Brain microvascular endothelial cell (primary cell): ENCODE measurements around the gene SPRR2E.
"Not testable (repeated sequence)": the region's sequence is repeated elsewhere in the genome, so short reads cannot be mapped to it uniquely, and the experiment has no call there.

Experiments
- DNase-seq: peaks from one replicate; pipeline ENCODE4 v3.0.0-alpha.2; 2020
- H3K27ac ChIP-seq: fragments of 250-450 bp; sonication (Bioruptor Pico); 2 replicates; pipeline ENCODE4 v1.5.1; 2020; ENCODE audit warnings: mild to moderate bottlenecking, moderate library complexity
- H3K27me3 ChIP-seq: fragments of 250-450 bp; sonication (Bioruptor Pico); replicated peaks from 2 replicates; pipeline ENCODE4 v1.5.1; 2020; ENCODE audit warnings: mild to moderate bottlenecking
- H3K36me3 ChIP-seq: fragments of 250-450 bp; sonication (Bioruptor Pico); replicated peaks from 2 replicates; pipeline ENCODE4 v1.5.1; 2020; ENCODE audit warnings: mild to moderate bottlenecking
- H3K4me3 ChIP-seq: 2 replicates; pipeline ENCODE4 v1.5.1; 2011; ENCODE audit warnings: low read depth, mild to moderate bottlenecking, control low read depth, low read length, moderate library complexity
- in situ Hi-C: cut with HindIII; loops from 2 replicates; pipeline ENCODE4 v1.10.0; 2017; ENCODE audit warnings: low sequenced_read_pairs, low pct_ligation_motif_present
- TF ChIP-seq, protein P1 (sequence below): IDR thresholded peaks from 2 replicates; pipeline ENCODE4 v1.5.1; 2011; ENCODE audit warnings: low read depth, mild to moderate bottlenecking, moderate library complexity, low read length, control low read depth, inconsistent platforms; ENCODE audit errors: missing control alignments

SPRR2E gene

DNA sequence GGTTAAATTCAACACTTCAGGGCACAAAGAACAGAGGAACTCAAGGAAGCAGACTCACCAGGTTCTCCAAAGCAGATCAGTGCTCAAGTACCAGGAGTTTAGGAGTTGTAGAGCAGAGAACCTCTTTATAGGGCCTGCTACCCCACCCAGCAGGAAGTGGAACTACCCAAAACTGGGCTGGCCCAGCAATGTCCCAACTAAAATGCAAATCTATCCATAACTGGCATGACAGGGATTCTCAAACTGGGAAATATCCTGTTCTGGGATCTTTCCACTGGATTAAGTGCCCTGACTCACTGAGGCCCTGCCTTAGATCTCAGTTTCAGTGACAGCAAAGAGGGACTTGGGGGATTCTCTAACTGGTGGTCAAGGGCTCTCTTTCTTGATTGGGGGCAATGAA lies at the start of gene SPRR2E:
Gene SPRR2E, minus strand, starts transcription at position 101 of the 400 bp plus-strand sequence. CDS start 775 bp downstream, outside the sequence.
- in situ Hi-C loops = no loop called here
- H3K36me3 ChIP-seq = no peaks in the 10 kb centered on the region
- no peak for DNase-seq
- TF ChIP-seq, protein P1, sequence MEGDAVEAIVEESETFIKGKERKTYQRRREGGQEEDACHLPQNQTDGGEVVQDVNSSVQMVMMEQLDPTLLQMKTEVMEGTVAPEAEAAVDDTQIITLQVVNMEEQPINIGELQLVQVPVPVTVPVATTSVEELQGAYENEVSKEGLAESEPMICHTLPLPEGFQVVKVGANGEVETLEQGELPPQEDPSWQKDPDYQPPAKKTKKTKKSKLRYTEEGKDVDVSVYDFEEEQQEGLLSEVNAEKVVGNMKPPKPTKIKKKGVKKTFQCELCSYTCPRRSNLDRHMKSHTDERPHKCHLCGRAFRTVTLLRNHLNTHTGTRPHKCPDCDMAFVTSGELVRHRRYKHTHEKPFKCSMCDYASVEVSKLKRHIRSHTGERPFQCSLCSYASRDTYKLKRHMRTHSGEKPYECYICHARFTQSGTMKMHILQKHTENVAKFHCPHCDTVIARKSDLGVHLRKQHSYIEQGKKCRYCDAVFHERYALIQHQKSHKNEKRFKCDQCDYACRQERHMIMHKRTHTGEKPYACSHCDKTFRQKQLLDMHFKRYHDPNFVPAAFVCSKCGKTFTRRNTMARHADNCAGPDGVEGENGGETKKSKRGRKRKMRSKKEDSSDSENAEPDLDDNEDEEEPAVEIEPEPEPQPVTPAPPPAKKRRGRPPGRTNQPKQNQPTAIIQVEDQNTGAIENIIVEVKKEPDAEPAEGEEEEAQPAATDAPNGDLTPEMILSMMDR = no peak
- no peaks in the 10 kb centered on the region for H3K27me3 ChIP-seq
- no peak within 1 kb of the TSS for H3K4me3 ChIP-seq
- H3K27ac ChIP-seq = no peak within 1 kb of the TSS

DNA sequence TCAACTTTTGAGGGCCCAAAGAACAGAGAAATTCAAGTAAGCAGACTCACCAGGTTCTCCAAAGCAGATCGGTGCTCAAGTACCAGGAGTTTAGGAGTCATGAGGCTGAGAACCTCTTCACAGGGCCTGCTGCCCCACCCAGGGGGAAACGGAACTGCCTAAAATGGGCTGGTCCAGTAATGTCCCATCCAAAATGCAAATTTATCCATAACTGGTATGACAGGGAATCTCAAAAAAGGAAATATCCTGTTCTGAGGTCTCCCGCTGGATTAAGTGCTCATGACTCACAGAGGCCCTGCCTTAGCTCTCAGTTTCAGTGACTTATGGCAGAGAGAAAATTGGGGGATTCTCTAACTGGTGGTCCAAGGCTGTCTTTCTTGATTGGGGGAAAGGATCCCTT lies 47.1 kb upstream of the SPRR2E start:
- Histone ChIP-seq H3K27ac (no peak overlapping the region), H3K36me3 (no peaks in the 10 kb centered on the region), H3K4me3 (no peak overlapping the region), H3K27me3 (no peaks in the 10 kb centered on the region)
- no peak for DNase-seq
- TF ChIP-seq, protein P1 = no peak
- in situ Hi-C loops = no loop called here

DNA sequence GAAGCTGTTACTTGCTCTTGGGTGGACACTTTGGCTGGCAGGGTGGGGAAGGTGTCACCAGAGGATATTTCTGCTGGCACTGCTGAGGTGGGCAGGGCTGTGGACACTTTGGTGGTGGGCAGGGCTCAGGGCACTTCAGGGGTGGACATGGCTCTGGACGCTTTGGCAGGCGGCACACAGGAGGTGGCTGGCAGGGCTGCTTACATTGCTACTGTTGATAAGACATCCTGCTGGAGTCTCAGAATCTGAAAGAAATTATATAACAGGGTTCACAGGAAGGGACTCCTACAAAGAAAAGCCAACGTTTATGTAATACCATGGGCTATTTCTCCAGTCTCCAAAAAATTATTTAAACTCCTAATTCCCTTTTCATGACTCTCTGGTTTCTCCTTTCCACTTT lies 46.2 kb upstream of the SPRR2E start:
- TF ChIP-seq, protein P1 = no peak
- Histone ChIP-seq H3K27me3 (no peaks in the 10 kb centered on the region), H3K36me3 (no peaks in the 10 kb centered on the region), H3K4me3 (no peak overlapping the region), H3K27ac (no peak overlapping the region)
- in situ Hi-C loops = no loop called here
- DNase-seq = no peak

DNA sequence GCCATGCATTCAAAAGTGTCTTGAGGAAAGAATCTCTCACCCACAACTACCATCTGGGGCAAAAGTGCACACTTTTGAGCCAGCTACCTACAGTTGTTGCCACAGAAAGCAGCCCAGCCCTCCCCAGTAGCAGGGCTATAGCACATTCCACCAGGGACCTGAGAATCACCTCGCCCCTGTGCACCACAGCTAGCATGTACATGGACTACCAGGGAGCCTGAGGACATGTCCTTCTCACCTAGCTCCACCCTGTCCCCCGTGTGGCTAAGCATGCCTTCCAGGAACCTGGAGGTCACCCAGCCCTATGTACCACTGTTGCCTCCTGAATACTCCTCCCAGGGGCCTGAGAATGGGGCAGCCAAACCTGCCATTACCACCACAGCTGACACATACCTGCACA lies 39.4 kb upstream of the SPRR2E start:
- H3K27me3 ChIP-seq = no peaks in the 10 kb centered on the region
- H3K36me3 ChIP-seq = no peaks in the 10 kb centered on the region
- no peak for DNase-seq
- H3K4me3 ChIP-seq = no peak overlapping the region
- no peak overlapping the region for H3K27ac ChIP-seq
- in situ Hi-C loops = no loop called here
- TF ChIP-seq, protein P1 = no peak

DNA sequence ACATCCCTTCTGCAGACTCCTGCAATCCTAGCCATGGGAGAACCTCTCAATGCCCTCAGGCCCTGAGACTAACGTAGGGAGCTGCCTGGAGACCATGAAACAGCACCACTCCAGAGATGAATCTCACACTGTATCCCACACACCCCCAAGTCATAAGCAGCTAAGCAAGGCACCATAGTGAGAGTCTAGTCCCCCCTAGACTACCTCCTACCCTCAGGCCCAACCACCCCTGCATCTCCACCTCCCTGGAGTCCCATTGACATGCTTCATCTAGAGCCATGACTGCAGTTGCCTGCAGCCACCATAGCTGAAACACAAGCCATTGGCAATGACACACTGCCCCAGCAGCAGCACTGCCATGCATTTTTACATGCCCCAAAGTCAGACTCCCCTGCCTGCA lies 38.9 kb upstream of the SPRR2E start:
- Histone ChIP-seq H3K27ac (no peak overlapping the region), H3K27me3 (no peaks in the 10 kb centered on the region), H3K36me3 (no peaks in the 10 kb centered on the region), H3K4me3 (no peak overlapping the region)
- DNase-seq = no peak
- in situ Hi-C loops = no loop called here
- TF ChIP-seq, protein P1 = no peak

DNA sequence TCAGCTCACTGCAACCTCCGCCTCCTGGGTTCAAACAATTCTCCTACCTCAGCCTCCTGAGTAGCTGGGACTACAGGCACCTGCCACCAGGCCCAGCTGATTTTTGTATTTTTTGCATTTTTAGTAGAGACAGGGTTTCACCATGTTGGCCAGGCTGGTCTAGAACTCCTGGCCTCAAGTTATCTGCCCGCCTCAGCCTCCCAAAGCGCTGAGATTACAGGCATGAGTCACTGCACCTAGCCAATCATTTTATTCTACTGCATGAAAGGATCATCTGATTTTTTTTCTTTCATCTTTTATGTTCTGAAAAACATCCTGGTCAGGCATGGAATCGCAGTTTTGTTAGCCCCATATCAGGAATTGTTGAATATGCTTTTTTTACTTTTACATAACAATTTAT lies 34.4 kb upstream of the SPRR2E start:
- DNase-seq, H3K27me3 ChIP-seq, H3K36me3 ChIP-seq, H3K27ac ChIP-seq, H3K4me3 ChIP-seq, in situ Hi-C loops: not testable (repeated sequence)
